Eye (tissue), 1 donor: ENCODE data around the gene C3orf80.
A peak's percentile ranks its signal among the peaks of the same experiment; 100 is the strongest.
"Not testable (repeated sequence)": the region's sequence is repeated elsewhere in the genome, so short reads cannot be mapped to it uniquely, and the experiment has no call there.

Experiments used
- DNase-seq: peaks from one replicate; pipeline ENCODE4 v3.0.0-alpha.2; 2015

C3orf80 gene

GRCh38 chr3:160217675-160218074 is 7.5 kb upstream of the C3orf80 start:
- DNase-seq: no peak

- DNase-seq: no peak
These were observed 7.1 kb upstream of the C3orf80 start for GRCh38 chr3:160218136-160218535.

GRCh38 chr3:160220038-160220437 is 5.2 kb upstream of the C3orf80 start:
- DNase-seq: no peak

- no peak for DNase-seq
These were observed 4.2 kb upstream of the C3orf80 start for GRCh38 chr3:160221019-160221418.

- DNase-seq: peak; percentile 44
These were observed 966 bp upstream of the C3orf80 start for GRCh38 chr3:160224256-160224655.

GRCh38 chr3:160224811-160225175 is 429 bp upstream of the C3orf80 start:
- DNase-seq: no peak

- peak; percentile 60 for DNase-seq
These were observed 1.0 kb downstream of the C3orf80 start for GRCh38 chr3:160226026-160226907.

- no peak for DNase-seq
These were observed 2.2 kb downstream of the C3orf80 start for GRCh38 chr3:160227419-160227818.

- DNase-seq: no peak
These were observed 6.8 kb downstream of the C3orf80 start for GRCh38 chr3:160232014-160232413.

GRCh38 chr3:160240719-160241118 is 15.5 kb downstream of the C3orf80 start:
- DNase-seq: not testable (repeated sequence)

GRCh38 chr3:160245261-160245800 is 20.1 kb downstream of the C3orf80 start:
- no peak for DNase-seq

- DNase-seq: no peak
These were observed 22.5 kb downstream of the C3orf80 start for GRCh38 chr3:160247766-160248165.

GRCh38 chr3:160253298-160253697 is 28.1 kb downstream of the C3orf80 start:
- DNase-seq: no peak

- no peak for DNase-seq
These were observed 32.4 kb downstream of the C3orf80 start for GRCh38 chr3:160257606-160258005.

GRCh38 chr3:160259589-160259988 is 34.4 kb downstream of the C3orf80 start:
- no peak for DNase-seq

- DNase-seq: no peak
These were observed 35.5 kb downstream of the C3orf80 start for GRCh38 chr3:160260587-160261270.

GRCh38 chr3:160265088-160265487 is 39.9 kb downstream of the C3orf80 start:
- DNase-seq: no peak
